Gastrocnemius medialis (tissue), 4 donors: ENCODE measurements around the gene ZNF516.

Source experiments
- POLR2A ChIP-seq, 2 donors: fragments of 450-650 bp; IDR thresholded peaks; one replicate each; pipeline ENCODE4 v1.6.1; 2017; ENCODE audit warnings: antibody characterized with exemption in 2 of 2, mild to moderate bottlenecking in 2 of 2, moderate library complexity in 2 of 2
- TF ChIP-seq, protein P1 (sequence below), 5 experiments: fragments of 450-650 bp in 3 of 5; fragments of 200-600 bp in 2 of 5; sonication (generic) in 2 of 5; IDR thresholded peaks in 4 of 5; conservative IDR thresholded peaks in 1 of 5; 1 replicate in 4 of 5; 2 replicates in 1 of 5; pipeline ENCODE4 v1.5.1; 2016 to 2019; ENCODE audit warnings: antibody characterized with exemption in 5 of 5, mild to moderate bottlenecking in 3 of 5, moderate library complexity in 3 of 5

DNA sequence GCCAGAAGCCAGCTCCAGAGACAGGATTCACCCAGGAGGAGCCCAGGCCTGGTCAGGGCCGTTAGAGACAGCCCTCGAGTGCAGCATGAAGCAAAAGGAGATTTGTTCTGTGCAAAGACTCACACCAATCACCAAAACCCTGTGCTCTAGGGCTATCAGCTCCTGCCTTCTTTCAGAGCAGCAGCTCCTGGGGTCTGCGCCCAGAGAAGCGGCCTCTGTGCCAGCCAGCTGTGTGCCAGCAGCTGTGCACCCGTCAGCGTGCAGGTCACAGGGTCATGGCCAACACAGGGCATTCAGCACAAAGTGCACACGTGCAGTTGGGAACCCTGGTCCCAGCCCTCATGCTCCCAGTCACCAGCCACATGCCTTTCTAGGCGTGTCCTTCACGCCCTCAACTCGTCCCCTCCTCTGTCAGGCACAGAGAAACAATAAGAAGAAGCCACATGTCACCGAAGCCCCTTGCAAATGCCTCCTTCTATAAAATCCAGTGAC, 49.3 kb downstream of the ZNF516 start:
- TF ChIP-seq, protein P1, sequence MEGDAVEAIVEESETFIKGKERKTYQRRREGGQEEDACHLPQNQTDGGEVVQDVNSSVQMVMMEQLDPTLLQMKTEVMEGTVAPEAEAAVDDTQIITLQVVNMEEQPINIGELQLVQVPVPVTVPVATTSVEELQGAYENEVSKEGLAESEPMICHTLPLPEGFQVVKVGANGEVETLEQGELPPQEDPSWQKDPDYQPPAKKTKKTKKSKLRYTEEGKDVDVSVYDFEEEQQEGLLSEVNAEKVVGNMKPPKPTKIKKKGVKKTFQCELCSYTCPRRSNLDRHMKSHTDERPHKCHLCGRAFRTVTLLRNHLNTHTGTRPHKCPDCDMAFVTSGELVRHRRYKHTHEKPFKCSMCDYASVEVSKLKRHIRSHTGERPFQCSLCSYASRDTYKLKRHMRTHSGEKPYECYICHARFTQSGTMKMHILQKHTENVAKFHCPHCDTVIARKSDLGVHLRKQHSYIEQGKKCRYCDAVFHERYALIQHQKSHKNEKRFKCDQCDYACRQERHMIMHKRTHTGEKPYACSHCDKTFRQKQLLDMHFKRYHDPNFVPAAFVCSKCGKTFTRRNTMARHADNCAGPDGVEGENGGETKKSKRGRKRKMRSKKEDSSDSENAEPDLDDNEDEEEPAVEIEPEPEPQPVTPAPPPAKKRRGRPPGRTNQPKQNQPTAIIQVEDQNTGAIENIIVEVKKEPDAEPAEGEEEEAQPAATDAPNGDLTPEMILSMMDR (IDR thresholded peaks at IDR 0.05 in 4 of 5, conservative IDR thresholded peaks at IDR 0.05 in 1 of 5) = no peak
- TF ChIP-seq POLR2A (IDR thresholded peaks at IDR 0.05) = no peak
